Tibial artery (tissue), 4 donors: ENCODE results near the gene KRTAP5-8.
"Not testable (repeated sequence)": the region's sequence is repeated elsewhere in the genome, so short reads cannot be mapped to it uniquely, and the experiment has no call there.

Source experiments
- DNase-seq, 2 donors: peaks; one replicate each; pipeline ENCODE4 v3.0.0-alpha.2; 2019
- H3K27ac ChIP-seq, 2 donors: fragments of 200-600 bp; sonication (generic) in 1 of 2; 1 replicate in 1 of 2; 2 replicates in 1 of 2; pipeline ENCODE4 v1.5.1; 2018 to 2019; ENCODE audit warnings: mild to moderate bottlenecking in 1 of 2
- H3K27me3 ChIP-seq, 2 donors: fragments of 200-600 bp; sonication (generic) in 1 of 2; one replicate each; pipeline versions ENCODE4 v1.5.1 to v1.6.0; 2016 to 2019
- H3K36me3 ChIP-seq, 3 donors: fragments of 200-600 bp; sonication (generic) in 2 of 3; one replicate each; pipeline ENCODE4 v1.5.1; 2016 to 2019; ENCODE audit warnings: mild to moderate bottlenecking in 2 of 3
- H3K4me1 ChIP-seq, 4 donors: fragments of 200-600 bp; sonication (generic) in 2 of 4; 1 replicate in 3 of 4; 2 replicates in 1 of 4; pipeline ENCODE4 v1.5.1; 2016 to 2019
- H3K4me3 ChIP-seq, 2 donors: fragments of 200-600 bp; sonication (generic) in 1 of 2; 1 replicate in 1 of 2; 2 replicates in 1 of 2; pipeline ENCODE4 v1.5.1; 2018 to 2019; ENCODE audit warnings: mild to moderate bottlenecking in 2 of 2
- H3K9me3 ChIP-seq, 3 donors: fragments of 200-600 bp; sonication (generic) in 1 of 3; one replicate each; pipeline ENCODE4 v1.5.1; 2016 to 2019
- CTCF ChIP-seq, 2 experiments: fragments of 200-600 bp in 1 of 2; fragments of 450-650 bp in 1 of 2; IDR thresholded peaks; one replicate each; pipeline ENCODE4 v1.5.1; 2017 to 2019; ENCODE audit warnings: antibody characterized with exemption in 2 of 2, mild to moderate bottlenecking in 1 of 2, moderate library complexity in 1 of 2
- intact Hi-C: fragments of 100-400 bp; cut with DNase I; formaldehyde crosslinking; loops from one replicate; pipeline ENCODE4 v1.15.0; 2023; ENCODE audit warnings: low total_unique reads

KRTAP5-8 gene

GRCh38 chr11:71581826-71582225, 44.0 kb downstream of the KRTAP5-8 start:
- Histone ChIP-seq H3K36me3 (no peaks in the 10 kb centered on the region), H3K9me3 (no peaks in the 10 kb centered on the region), H3K4me3 (no peak overlapping the region), H3K4me1 (no peaks in the 10 kb centered on the region), H3K27ac (no peak overlapping the region), H3K27me3 (peaks cover 0 to 22% of the 10 kb centered on the region in 2 donors)
- TF ChIP-seq CTCF (IDR thresholded peaks at IDR 0.05), result no peak
- intact Hi-C loops, result no loop called here
- no peak for DNase-seq

GRCh38 chr11:71582309-71582895, 44.6 kb downstream of the KRTAP5-8 start, which contains the start of gene KRTAP5-11:
TSS of gene KRTAP5-11 (minus strand) at chr11:71582875. CDS start at chr11:71582837, 38 bp downstream.
- no peak for DNase-seq
- no peaks in the 10 kb centered on the region for H3K36me3 ChIP-seq
- no peak within 1 kb of the TSS for H3K4me3 ChIP-seq
- no peaks in the 10 kb centered on the region for H3K9me3 ChIP-seq
- H3K27me3 ChIP-seq, result peaks cover 0 to 22% of the 10 kb centered on the region in 2 donors
- H3K27ac ChIP-seq, result no peak within 1 kb of the TSS
- no peak for TF ChIP-seq CTCF (IDR thresholded peaks at IDR 0.05)
- intact Hi-C loops, result no loop called here
- no peaks in the 10 kb centered on the region for H3K4me1 ChIP-seq

- DNase-seq, intact Hi-C loops, H3K4me1 ChIP-seq, H3K4me3 ChIP-seq, H3K36me3 ChIP-seq, H3K9me3 ChIP-seq, H3K27ac ChIP-seq: not testable (repeated sequence)
- peaks cover 0 to 20% of the 10 kb centered on the region in 2 donors for H3K27me3 ChIP-seq
These were observed 45.1 kb downstream of the KRTAP5-8 start for GRCh38 chr11:71582969-71583368.

- intact Hi-C loops, H3K4me3 ChIP-seq, H3K9me3 ChIP-seq, DNase-seq, H3K36me3 ChIP-seq, H3K4me1 ChIP-seq, H3K27ac ChIP-seq: not testable (repeated sequence)
- peaks cover 0 to 17% of the 10 kb centered on the region in 2 donors for H3K27me3 ChIP-seq
These were observed 47.8 kb downstream of the KRTAP5-8 start for GRCh38 chr11:71585673-71586072.

GRCh38 chr11:71588314-71588713, 50.5 kb downstream of the KRTAP5-8 start:
- H3K27me3 ChIP-seq, H3K27ac ChIP-seq, H3K4me1 ChIP-seq, DNase-seq, intact Hi-C loops, H3K9me3 ChIP-seq, H3K36me3 ChIP-seq, H3K4me3 ChIP-seq: not testable (repeated sequence)
